Measurements from ENCODE around the gene TMEM178B. TPM values are rescaled to one million over a fixed set of nuclear protein-coding genes. Genes with fewer than 3 reads are reported as not detected.

The TMEM178B gene
- total RNA-seq, 1 donor from 2014 or later: 49.8 TPM

- TF ChIP-seq CTCF (IDR thresholded peaks at IDR 0.05; ENCODE audit: partially characterized antibody, unreplicated experiment): no peak
Observed at GRCh38 chr7:141178486-141179135, 104.7 kb downstream of the TMEM178B start.

GRCh38 chr7:141181812-141182211, 107.9 kb downstream of the TMEM178B start:
- peaks cover 11% of the 10 kb centered on the region for H3K4me1 Mint-ChIP-seq (ENCODE audit: low read depth, unreplicated experiment)
- no peak for TF ChIP-seq CTCF (IDR thresholded peaks at IDR 0.05; ENCODE audit: partially characterized antibody, unreplicated experiment)
- no peak for DNase-seq
- H3K36me3 Mint-ChIP-seq (ENCODE audit: unreplicated experiment): peaks cover 7% of the 10 kb centered on the region
- no peak overlapping the region for H3K27ac Mint-ChIP-seq (ENCODE audit: unreplicated experiment)
- peaks cover 5% of the 10 kb centered on the region for H3K27me3 Mint-ChIP-seq (ENCODE audit: unreplicated experiment)
- peaks cover 2% of the 10 kb centered on the region for H3K9me3 Mint-ChIP-seq (ENCODE audit: unreplicated experiment)
- H3K4me3 Mint-ChIP-seq (ENCODE audit: unreplicated experiment): no peak overlapping the region

More at GRCh38 chr7:141178486-141179135, 104.7 kb downstream of the TMEM178B start:
- Mint-ChIP-seq H3K9me3 (ENCODE audit: unreplicated experiment) (peaks cover 2% of the 10 kb centered on the region), H3K4me1 (ENCODE audit: low read depth, unreplicated experiment) (peaks cover 8% of the 10 kb centered on the region), H3K27ac (ENCODE audit: unreplicated experiment) (no peak overlapping the region), H3K4me3 (ENCODE audit: unreplicated experiment) (no peak overlapping the region), H3K27me3 (ENCODE audit: unreplicated experiment) (peaks cover 7% of the 10 kb centered on the region), H3K36me3 (ENCODE audit: unreplicated experiment) (peaks cover 7% of the 10 kb centered on the region)
- no peak for DNase-seq

GRCh38 chr7:141184532-141185190, 110.8 kb downstream of the TMEM178B start:
- no peak for TF ChIP-seq CTCF (IDR thresholded peaks at IDR 0.05; ENCODE audit: partially characterized antibody, unreplicated experiment)
- H3K27ac Mint-ChIP-seq (ENCODE audit: unreplicated experiment): no peak overlapping the region
- peaks cover 7% of the 10 kb centered on the region for H3K36me3 Mint-ChIP-seq (ENCODE audit: unreplicated experiment)

GRCh38 chr7:141185369-141185967, 111.6 kb downstream of the TMEM178B start:
- peaks cover 7% of the 10 kb centered on the region for H3K36me3 Mint-ChIP-seq (ENCODE audit: unreplicated experiment)
- H3K27me3 Mint-ChIP-seq (ENCODE audit: unreplicated experiment): peaks cover 2% of the 10 kb centered on the region
- H3K27ac Mint-ChIP-seq (ENCODE audit: unreplicated experiment): no peak overlapping the region
- H3K9me3 Mint-ChIP-seq (ENCODE audit: unreplicated experiment): no peaks in the 10 kb centered on the region
- no peak for TF ChIP-seq CTCF (IDR thresholded peaks at IDR 0.05; ENCODE audit: partially characterized antibody, unreplicated experiment)
- DNase-seq: no peak
- peaks cover 5% of the 10 kb centered on the region for H3K4me1 Mint-ChIP-seq (ENCODE audit: low read depth, unreplicated experiment)
- no peak overlapping the region for H3K4me3 Mint-ChIP-seq (ENCODE audit: unreplicated experiment)

More at GRCh38 chr7:141184532-141185190, 110.8 kb downstream of the TMEM178B start:
- no peak for DNase-seq
- H3K9me3 Mint-ChIP-seq (ENCODE audit: unreplicated experiment): no peaks in the 10 kb centered on the region
- H3K4me1 Mint-ChIP-seq (ENCODE audit: low read depth, unreplicated experiment): peaks cover 7% of the 10 kb centered on the region
- H3K4me3 Mint-ChIP-seq (ENCODE audit: unreplicated experiment): no peak overlapping the region
- peaks cover 2% of the 10 kb centered on the region for H3K27me3 Mint-ChIP-seq (ENCODE audit: unreplicated experiment)

GRCh38 chr7:141189231-141189630, 115.4 kb downstream of the TMEM178B start:
- Mint-ChIP-seq H3K9me3 (ENCODE audit: unreplicated experiment) (no peaks in the 10 kb centered on the region), H3K27ac (ENCODE audit: unreplicated experiment) (no peak overlapping the region), H3K4me3 (ENCODE audit: unreplicated experiment) (no peak overlapping the region), H3K36me3 (ENCODE audit: unreplicated experiment) (no peaks in the 10 kb centered on the region), H3K27me3 (ENCODE audit: unreplicated experiment) (peaks cover 5% of the 10 kb centered on the region), H3K4me1 (ENCODE audit: low read depth, unreplicated experiment) (peaks cover 8% of the 10 kb centered on the region)
- TF ChIP-seq CTCF (IDR thresholded peaks at IDR 0.05; ENCODE audit: partially characterized antibody, unreplicated experiment): no peak
- DNase-seq: no peak

All from glutamatergic neuron (in vitro differentiated cells).